ENCODE data around the gene MGRN1. TPM values are rescaled to one million over a fixed set of nuclear protein-coding genes. Genes with fewer than 3 reads are reported as not detected.

Gene MGRN1
- polyA plus RNA-seq, 3 donors = 15.2 to 31.7 (median 20.1) TPM

- 75 to 89% (median 78%) methylated on average over 26 of the region's 26 CpGs for WGBS, 3 donors
Observed at GRCh38 chr16:4680673-4681470, 56.2 kb downstream of the MGRN1 start.

GRCh38 chr16:4681471-4682083 is 57.0 kb downstream of the MGRN1 start:
- WGBS, 3 donors = 88 to 94% (median 91%) methylated on average over 39 of the region's 39 CpGs
- no peak overlapping the region for H3K27ac ChIP-seq (ENCODE audit: low read depth, low read length)

More at GRCh38 chr16:4680673-4681470, 56.2 kb downstream of the MGRN1 start:
- H3K27ac ChIP-seq (ENCODE audit: low read depth, low read length) = no peak overlapping the region

- 81 to 84% (median 82%) methylated on average over 22 to 26 of the region's 26 CpGs for WGBS, 3 donors
- H3K27ac ChIP-seq (ENCODE audit: low read depth, low read length) = no peak overlapping the region
Observed at GRCh38 chr16:4682084-4682591, 57.5 kb downstream of the MGRN1 start.

GRCh38 chr16:4682616-4683254 is 58.1 kb downstream of the MGRN1 start:
- 73 to 79% (median 74%) methylated on average over 32 to 36 of the region's 36 CpGs for WGBS, 3 donors
- H3K27ac ChIP-seq (ENCODE audit: low read depth, low read length) = no peak overlapping the region

- H3K27ac ChIP-seq (ENCODE audit: low read depth, low read length) = no peak overlapping the region
- WGBS, 3 donors = 80 to 83% (median 81%) methylated on average over 14 to 17 of the region's 17 CpGs
Observed at GRCh38 chr16:4683255-4684057, 58.8 kb downstream of the MGRN1 start.

GRCh38 chr16:4684058-4684715 is 59.6 kb downstream of the MGRN1 start:
- no peak overlapping the region for H3K27ac ChIP-seq (ENCODE audit: low read depth, low read length)
- 95 to 96% (median 95%) methylated on average over 23 of the region's 23 CpGs for WGBS, 3 donors

- H3K27ac ChIP-seq (ENCODE audit: low read depth, low read length) = no peak overlapping the region
- WGBS, 3 donors = 77 to 94% (median 85%) methylated on average over 13 of the region's 13 CpGs
Observed at GRCh38 chr16:4684763-4685162, 60.1 kb downstream of the MGRN1 start.

- WGBS, 3 donors = 84 to 89% (median 89%) methylated on average over 12 to 13 of the region's 13 CpGs
- no peak overlapping the region for H3K27ac ChIP-seq (ENCODE audit: low read depth, low read length)
Observed at GRCh38 chr16:4685292-4685691, 60.7 kb downstream of the MGRN1 start.

- no peak overlapping the region for H3K27ac ChIP-seq (ENCODE audit: low read depth, low read length)
- WGBS, 3 donors = 90 to 95% (median 95%) methylated on average over 34 to 38 of the region's 38 CpGs
Observed at GRCh38 chr16:4685776-4686496, 61.3 kb downstream of the MGRN1 start.

GRCh38 chr16:4686497-4687210 is 62.0 kb downstream of the MGRN1 start:
- H3K27ac ChIP-seq (ENCODE audit: low read depth, low read length) = no peak overlapping the region
- WGBS, 3 donors = 91 to 94% (median 92%) methylated on average over 25 to 27 of the region's 27 CpGs

GRCh38 chr16:4687416-4687815 is 62.8 kb downstream of the MGRN1 start:
- WGBS, 3 donors = 83 to 86% (median 86%) methylated on average over 8 of the region's 8 CpGs
- H3K27ac ChIP-seq (ENCODE audit: low read depth, low read length) = no peak overlapping the region

- WGBS, 3 donors = 89 to 91% (median 90%) methylated on average over 38 to 39 of the region's 39 CpGs
- no peak overlapping the region for H3K27ac ChIP-seq (ENCODE audit: low read depth, low read length)
Observed at GRCh38 chr16:4687946-4688673, 63.5 kb downstream of the MGRN1 start.

GRCh38 chr16:4688674-4689045 is 64.0 kb downstream of the MGRN1 start:
- 92 to 96% (median 92%) methylated on average over 22 of the region's 22 CpGs for WGBS, 3 donors
- no peak overlapping the region for H3K27ac ChIP-seq (ENCODE audit: low read depth, low read length)

- H3K27ac ChIP-seq (ENCODE audit: low read depth, low read length) = no peak overlapping the region
- 88 to 91% (median 91%) methylated on average over 21 of the region's 21 CpGs for WGBS, 3 donors
Observed at GRCh38 chr16:4689091-4689671, 64.6 kb downstream of the MGRN1 start.

- 81 to 87% (median 84%) methylated on average over 31 of the region's 31 CpGs for whole genome bisulfite sequencing, 3 donors
- H3K27ac ChIP-seq (ENCODE audit: low read depth, low read length) = no peak overlapping the region
Observed at GRCh38 chr16:4689864-4690704, 65.5 kb downstream of the MGRN1 start.
